OCI-LY1 (cell line): ENCODE measurements around the gene EDEM3.
A peak's percentile ranks its signal among the peaks of the same experiment; 100 is the strongest.
"Not testable (repeated sequence)": the region's sequence is repeated elsewhere in the genome, so short reads cannot be mapped to it uniquely, and the experiment has no call there.

Experiments
- H2AFZ ChIP-seq: fragments of 200-600 bp; sonication (generic), shearing (Covaris generic); 2 replicates; pipeline ENCODE4 v1.6.0; 2014; ENCODE audit warnings: antibody characterized with exemption, mild to moderate bottlenecking, low read length
- H3F3A ChIP-seq: fragments of 200-600 bp; sonication (generic), shearing (Covaris generic); 2 replicates; pipeline ENCODE4 v1.6.0; 2014; ENCODE audit warnings: mild to moderate bottlenecking, antibody characterized with exemption, low read length, moderate library complexity; ENCODE audit not compliant: insufficient read depth
- H3K27ac ChIP-seq: fragments of 200-600 bp; sonication (generic); 2 replicates; pipeline ENCODE4 v1.5.1; 2014; ENCODE audit warnings: low read length, mixed run types, mild to moderate bottlenecking, low read depth; ENCODE audit not compliant: poor library complexity, severe bottlenecking
- H3K27me3 ChIP-seq: fragments of 200-600 bp; sonication (generic); 2 replicates; pipeline ENCODE4 v1.6.0; 2014; ENCODE audit warnings: antibody characterized with exemption, mild to moderate bottlenecking, low read length, moderate library complexity; ENCODE audit not compliant: insufficient read depth
- H3K36me3 ChIP-seq: fragments of 200-600 bp; sonication (generic); 2 replicates; pipeline ENCODE4 v1.6.1; 2014; ENCODE audit warnings: mild to moderate bottlenecking, antibody characterized with exemption, low read length, moderate library complexity, mixed read lengths; ENCODE audit not compliant: insufficient read depth
- H3K4me1 ChIP-seq: fragments of 200-600 bp; sonication (generic); 2 replicates; pipeline ENCODE4 v1.5.1; 2014; ENCODE audit warnings: mild to moderate bottlenecking, low read length, moderate library complexity; ENCODE audit not compliant: insufficient read depth, severe bottlenecking
- H3K4me2 ChIP-seq: fragments of 200-600 bp; sonication (generic), shearing (Covaris generic); 2 replicates; pipeline ENCODE4 v1.6.1; 2014; ENCODE audit warnings: low read length
- H3K4me3 ChIP-seq: fragments of 200-600 bp; sonication (generic); 2 replicates; pipeline ENCODE4 v1.5.1; 2014; ENCODE audit warnings: low read length, low read depth, mild to moderate bottlenecking, mixed read lengths; ENCODE audit not compliant: poor library complexity, severe bottlenecking
- H3K79me2 ChIP-seq: fragments of 200-600 bp; shearing (Covaris generic); 2 replicates; pipeline ENCODE4 v1.6.1; 2016; ENCODE audit warnings: mixed run types, low read length, mixed read lengths; ENCODE audit not compliant: insufficient read depth
- H3K9ac ChIP-seq: fragments of 200-600 bp; sonication (generic), shearing (Covaris generic); 2 replicates; pipeline ENCODE4 v1.6.1; 2014; ENCODE audit warnings: mild to moderate bottlenecking, low read length, mixed read lengths
- H3K9me2 ChIP-seq: fragments of 200-600 bp; sonication (generic), shearing (Covaris generic); 2 replicates; pipeline ENCODE4 v1.6.1; 2014; ENCODE audit warnings: low read depth, mild to moderate bottlenecking, low read length, mixed read lengths
- H3K9me3 ChIP-seq: fragments of 200-600 bp; shearing (Covaris generic); 2 replicates; pipeline ENCODE4 v1.6.1; 2014; ENCODE audit warnings: low read length, mixed read lengths
- H4K20me1 ChIP-seq: fragments of 200-600 bp; sonication (generic), shearing (Covaris generic); 2 replicates; pipeline ENCODE4 v1.6.0; 2016; ENCODE audit warnings: mild to moderate bottlenecking, low read length; ENCODE audit not compliant: insufficient read depth
- CTCF ChIP-seq: fragments of 200-600 bp; sonication (generic), shearing (Covaris generic); IDR thresholded peaks from 2 replicates; pipeline ENCODE4 v1.5.1; 2017; ENCODE audit warnings: mild to moderate bottlenecking, antibody characterized with exemption, low read length, moderate library complexity, mixed read lengths
- EZH2 ChIP-seq: fragments of 200-600 bp; sonication (generic), shearing (Covaris generic); IDR thresholded peaks from 2 replicates; pipeline ENCODE4 v1.8.0; 2017; ENCODE audit warnings: borderline replicate concordance, mixed run types, mild to moderate bottlenecking, antibody characterized with exemption, low read length, moderate library complexity, mixed read lengths

Gene EDEM3

GRCh38 chr1:184685116-184685515, 69.5 kb downstream of the EDEM3 start:
- peak overlapping the region; percentile 10 for H3K27ac ChIP-seq
- H3K9me2 ChIP-seq: no peaks in the 10 kb centered on the region
- peak overlapping the region; percentile 24 for H3K4me2 ChIP-seq
- 0 out of 2 replicates have a peak, but pooled peaks cover 3% of the 10 kb centered on the region for H3K9me3 ChIP-seq
- no peaks in the 10 kb centered on the region for H4K20me1 ChIP-seq
- no peaks in the 10 kb centered on the region for H3F3A ChIP-seq
- H3K79me2 ChIP-seq: no peaks in the 10 kb centered on the region
- no peak for TF ChIP-seq CTCF
- TF ChIP-seq EZH2: no peak
- no peak overlapping the region for H2AFZ ChIP-seq
- no peak overlapping the region for H3K9ac ChIP-seq
- H3K36me3 ChIP-seq: no peaks in the 10 kb centered on the region
- H3K27me3 ChIP-seq: no peaks in the 10 kb centered on the region
- H3K4me3 ChIP-seq: no peak overlapping the region
- H3K4me1 ChIP-seq: peaks cover 16% of the 10 kb centered on the region

GRCh38 chr1:184684285-184685074, 70.2 kb downstream of the EDEM3 start:
- Histone ChIP-seq H3K36me3 (no peaks in the 10 kb centered on the region), H3K9ac (no peak overlapping the region), H3K27me3 (no peaks in the 10 kb centered on the region), H2AFZ (no peak overlapping the region), H3K9me2 (no peaks in the 10 kb centered on the region), H3K9me3 (0 out of 2 replicates have a peak, but pooled peaks cover 3% of the 10 kb centered on the region), H4K20me1 (no peaks in the 10 kb centered on the region), H3K27ac (peak overlapping the region; percentile 10), H3K79me2 (no peaks in the 10 kb centered on the region), H3F3A (no peaks in the 10 kb centered on the region), H3K4me1 (peaks cover 16% of the 10 kb centered on the region), H3K4me3 (no peak overlapping the region), H3K4me2 (peak overlapping the region; percentile 24)
- TF ChIP-seq CTCF (no peak), EZH2 (no peak)

GRCh38 chr1:184682956-184683355, 71.7 kb downstream of the EDEM3 start:
- Histone ChIP-seq H3K9me3 (0 out of 2 replicates have a peak, but pooled peaks cover 3% of the 10 kb centered on the region), H3K27me3 (no peaks in the 10 kb centered on the region), H3K9ac (no peak overlapping the region), H3K27ac (no peak overlapping the region), H3K4me2 (no peak overlapping the region), H3K9me2 (no peaks in the 10 kb centered on the region), H3K36me3 (no peaks in the 10 kb centered on the region), H3K4me1 (peaks cover 16% of the 10 kb centered on the region), H4K20me1 (no peaks in the 10 kb centered on the region), H3K79me2 (no peaks in the 10 kb centered on the region), H2AFZ (no peak overlapping the region), H3K4me3 (no peak overlapping the region), H3F3A (no peaks in the 10 kb centered on the region)
- no peak for TF ChIP-seq CTCF
- TF ChIP-seq EZH2: no peak

- not testable (repeated sequence) for H3K9me2 ChIP-seq, H4K20me1 ChIP-seq, H3K4me3 ChIP-seq, H3K9ac ChIP-seq, H2AFZ ChIP-seq, H3K79me2 ChIP-seq, H3K27ac ChIP-seq, H3K36me3 ChIP-seq, H3F3A ChIP-seq, H3K4me2 ChIP-seq, H3K9me3 ChIP-seq, H3K27me3 ChIP-seq
- H3K4me1 ChIP-seq: peaks cover 15% of the 10 kb centered on the region
These were observed 73.9 kb downstream of the EDEM3 start for GRCh38 chr1:184680611-184681225.

- not testable (repeated sequence) for H3K4me2 ChIP-seq, H3F3A ChIP-seq, H3K9ac ChIP-seq, H3K9me3 ChIP-seq, H3K9me2 ChIP-seq, H3K79me2 ChIP-seq, H4K20me1 ChIP-seq, H3K27me3 ChIP-seq, H3K27ac ChIP-seq, H3K4me3 ChIP-seq, H3K4me1 ChIP-seq, H3K36me3 ChIP-seq, H2AFZ ChIP-seq
These were observed 75.2 kb downstream of the EDEM3 start for GRCh38 chr1:184679472-184679871.
